ENCODE measurements around the gene MPEG1. TPM values are rescaled to one million over a fixed set of nuclear protein-coding genes. Genes with fewer than 3 reads are reported as not detected.
A peak's percentile ranks its signal among the peaks of the same experiment; 100 is the strongest.

MPEG1 gene
- total and polyA plus RNA-seq, 4 donors = 7.0 to 63.5 (median 36.9) TPM

DNA sequence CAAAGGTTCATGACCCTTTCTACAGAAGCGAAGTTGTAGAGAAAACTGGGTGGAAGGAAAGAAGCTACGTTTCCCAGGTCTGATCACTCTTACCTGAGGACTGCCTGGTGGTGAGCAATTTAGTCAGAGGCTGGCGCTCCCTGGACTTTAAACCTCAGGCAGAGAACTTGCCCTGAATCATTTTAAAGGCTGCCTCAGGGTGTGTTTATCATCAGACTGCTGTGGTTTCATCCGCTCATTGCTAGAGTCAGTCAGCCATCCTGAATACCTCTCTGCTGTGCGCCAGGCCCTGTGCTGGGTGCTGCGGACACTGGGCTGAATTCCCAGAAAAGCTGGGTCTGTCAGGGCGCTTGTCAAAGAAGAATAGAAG lies 38.1 kb downstream of the MPEG1 start:
- Histone ChIP-seq H3K36me3 (ENCODE audit: control insufficient read depth in 4 of 4, insufficient read depth in 4 of 4, low read length in 4 of 4) (peaks cover 0 to under 1% (median 0%) of the 10 kb centered on the region in 4 donors), H3K27me3 (ENCODE audit: control insufficient read depth in 3 of 3, insufficient read depth in 3 of 3, low read length in 2 of 3) (no peaks in the 10 kb centered on the region), H3K4me3 (no peak overlapping the region), H3K9ac (ENCODE audit: insufficient read depth in 1 of 2, low read length in 2 of 2) (peak overlapping the region in 1 of 2 donors; percentile 2), H3K4me1 (ENCODE audit: control insufficient read depth in 5 of 5, insufficient read depth in 5 of 5, low read length in 5 of 5) (peaks cover 0 to 25% (median 16%) of the 10 kb centered on the region in 5 donors), H3K27ac (ENCODE audit: low read depth in 1 of 2, low read length in 1 of 2) (peak overlapping the region in 1 of 2 donors; percentile 68), H3K9me3 (ENCODE audit: control insufficient read depth in 4 of 4, insufficient read depth in 3 of 4, low read length in 3 of 4) (no peaks in the 10 kb centered on the region)
- no peak for ATAC-seq (ENCODE audit: insufficient read depth, low FRiP score)
- 65 to 69% methylated on average over 7 of the region's 7 CpGs for WGBS, 2 donors
- TF ChIP-seq, protein P1, sequence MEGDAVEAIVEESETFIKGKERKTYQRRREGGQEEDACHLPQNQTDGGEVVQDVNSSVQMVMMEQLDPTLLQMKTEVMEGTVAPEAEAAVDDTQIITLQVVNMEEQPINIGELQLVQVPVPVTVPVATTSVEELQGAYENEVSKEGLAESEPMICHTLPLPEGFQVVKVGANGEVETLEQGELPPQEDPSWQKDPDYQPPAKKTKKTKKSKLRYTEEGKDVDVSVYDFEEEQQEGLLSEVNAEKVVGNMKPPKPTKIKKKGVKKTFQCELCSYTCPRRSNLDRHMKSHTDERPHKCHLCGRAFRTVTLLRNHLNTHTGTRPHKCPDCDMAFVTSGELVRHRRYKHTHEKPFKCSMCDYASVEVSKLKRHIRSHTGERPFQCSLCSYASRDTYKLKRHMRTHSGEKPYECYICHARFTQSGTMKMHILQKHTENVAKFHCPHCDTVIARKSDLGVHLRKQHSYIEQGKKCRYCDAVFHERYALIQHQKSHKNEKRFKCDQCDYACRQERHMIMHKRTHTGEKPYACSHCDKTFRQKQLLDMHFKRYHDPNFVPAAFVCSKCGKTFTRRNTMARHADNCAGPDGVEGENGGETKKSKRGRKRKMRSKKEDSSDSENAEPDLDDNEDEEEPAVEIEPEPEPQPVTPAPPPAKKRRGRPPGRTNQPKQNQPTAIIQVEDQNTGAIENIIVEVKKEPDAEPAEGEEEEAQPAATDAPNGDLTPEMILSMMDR (IDR thresholded peaks at IDR 0.05; ENCODE audit: control extremely low read depth, extremely low read depth) = no peak
- peak in 1 of 3 donors; percentile 16 for DNase-seq

DNA sequence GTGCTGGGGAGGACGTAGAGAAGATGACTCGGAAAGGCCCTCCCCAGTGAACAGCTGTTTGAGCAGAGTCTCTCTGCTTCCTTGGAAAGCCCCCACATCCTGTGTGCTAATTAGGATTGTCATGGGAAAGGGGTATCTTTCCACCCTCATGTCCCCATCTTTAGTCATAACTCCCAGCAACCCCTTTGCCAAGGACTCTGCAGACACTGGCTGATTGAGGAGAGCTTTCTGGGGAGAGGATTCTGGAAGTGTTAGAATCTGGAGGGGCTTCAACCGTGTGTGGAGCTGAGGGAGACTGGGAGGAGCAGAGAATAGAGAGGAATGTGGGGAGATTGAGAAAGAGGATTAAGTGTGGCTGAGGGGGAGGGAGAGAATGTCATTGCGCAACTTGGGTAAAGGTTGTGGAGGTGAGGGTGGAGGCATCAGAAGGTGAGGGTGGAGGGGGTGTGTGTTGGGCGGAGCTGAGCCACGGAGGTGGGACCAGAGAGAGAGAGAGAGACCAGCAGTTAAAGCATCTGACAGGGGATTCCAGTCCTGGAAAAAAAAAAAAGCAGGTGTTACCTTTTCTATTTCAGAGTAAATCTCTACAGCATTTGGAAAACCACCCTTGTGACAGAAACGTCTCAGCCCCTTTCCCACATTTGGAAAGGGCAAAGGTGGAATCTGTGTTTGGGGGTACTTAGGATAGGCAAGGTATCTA lies 38.6 kb downstream of the MPEG1 start:
- Histone ChIP-seq H3K27me3 (ENCODE audit: control insufficient read depth in 3 of 3, insufficient read depth in 3 of 3, low read length in 2 of 3) (no peaks in the 10 kb centered on the region), H3K9ac (ENCODE audit: insufficient read depth in 1 of 2, low read length in 2 of 2) (peak overlapping the region; percentile 50 to 76), H3K9me3 (ENCODE audit: control insufficient read depth in 4 of 4, insufficient read depth in 3 of 4, low read length in 3 of 4) (no peaks in the 10 kb centered on the region), H3K4me3 (no peak overlapping the region), H3K4me1 (ENCODE audit: control insufficient read depth in 5 of 5, insufficient read depth in 5 of 5, low read length in 5 of 5) (peaks cover 0 to 25% (median 16%) of the 10 kb centered on the region in 5 donors), H3K36me3 (ENCODE audit: control insufficient read depth in 4 of 4, insufficient read depth in 4 of 4, low read length in 4 of 4) (no peaks in the 10 kb centered on the region), H3K27ac (ENCODE audit: low read depth in 1 of 2, low read length in 1 of 2) (peak overlapping the region in 1 of 2 donors; percentile 79)
- ATAC-seq (ENCODE audit: insufficient read depth, low FRiP score) (peak; percentile 36), DNase-seq (peak; percentile 68 to 87 (median 75))
- WGBS, 2 donors = 35 to 45% methylated on average over 7 of the region's 7 CpGs
- TF ChIP-seq, protein P1 (IDR thresholded peaks at IDR 0.05; ENCODE audit: control extremely low read depth, extremely low read depth) = no peak

DNA sequence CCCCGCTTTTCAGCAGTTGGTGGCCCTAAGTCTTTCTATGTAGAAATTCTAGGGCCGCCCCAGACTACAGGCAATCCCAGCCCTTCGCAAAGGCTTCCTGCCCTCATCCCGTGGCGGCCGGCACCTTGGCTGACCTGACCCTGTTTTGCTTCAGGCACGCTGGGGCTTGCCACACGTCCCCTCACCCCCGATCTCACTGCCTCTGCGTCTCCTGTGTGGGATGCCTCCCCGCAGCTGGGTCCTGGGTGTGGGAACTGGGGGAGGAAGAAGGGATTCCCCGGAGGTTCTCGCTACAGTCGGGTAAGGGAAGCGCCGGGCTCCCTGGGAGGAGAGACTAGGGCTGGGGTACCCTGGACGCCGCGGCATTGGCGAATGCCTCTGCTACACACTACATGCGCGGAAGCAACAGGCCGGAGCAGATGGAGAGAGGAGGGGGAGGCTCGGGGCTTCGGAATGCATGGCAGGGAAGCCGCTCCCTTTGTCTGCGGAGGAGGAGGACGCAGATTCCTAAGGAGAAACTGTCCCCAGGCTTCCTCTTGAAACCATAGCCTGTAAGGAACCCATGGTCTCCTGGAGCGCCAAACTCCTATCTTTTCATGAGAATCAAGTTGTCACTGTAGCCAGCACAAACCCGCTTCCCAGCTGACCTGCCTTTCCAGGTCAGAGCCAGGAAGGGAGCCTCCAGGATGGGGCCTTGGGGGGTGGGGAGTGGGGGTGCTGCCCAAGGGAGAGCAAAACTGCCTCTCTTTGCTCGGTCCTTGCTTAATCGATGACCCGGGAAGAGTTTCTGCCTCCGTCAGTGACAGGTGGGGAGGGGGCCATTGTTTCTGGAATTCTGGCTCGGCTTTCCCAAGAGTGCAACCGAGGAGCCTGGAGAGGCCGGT lies 39.4 kb downstream of the MPEG1 start:
- 7 to 13% methylated on average over 37 of the region's 37 CpGs for WGBS, 2 donors
- H3K4me3 ChIP-seq = peak overlapping the region; percentile 74
- peak; percentile 16 for ATAC-seq (ENCODE audit: insufficient read depth, low FRiP score)
- peaks cover 0 to 25% (median 16%) of the 10 kb centered on the region in 5 donors for H3K4me1 ChIP-seq (ENCODE audit: control insufficient read depth in 5 of 5, insufficient read depth in 5 of 5, low read length in 5 of 5)
- H3K27me3 ChIP-seq (ENCODE audit: control insufficient read depth in 3 of 3, insufficient read depth in 3 of 3, low read length in 2 of 3) = no peaks in the 10 kb centered on the region
- DNase-seq = peak; percentile 74 to 81 (median 77)
- TF ChIP-seq, protein P1 (IDR thresholded peaks at IDR 0.05; ENCODE audit: control extremely low read depth, extremely low read depth) = no peak
- H3K27ac ChIP-seq (ENCODE audit: low read depth in 1 of 2, low read length in 1 of 2) = peak overlapping the region; percentile 5 to 79
- H3K9me3 ChIP-seq (ENCODE audit: control insufficient read depth in 4 of 4, insufficient read depth in 3 of 4, low read length in 3 of 4) = no peaks in the 10 kb centered on the region
- H3K9ac ChIP-seq (ENCODE audit: insufficient read depth in 1 of 2, low read length in 2 of 2) = peak overlapping the region; percentile 50 to 76
- no peaks in the 10 kb centered on the region for H3K36me3 ChIP-seq (ENCODE audit: control insufficient read depth in 4 of 4, insufficient read depth in 4 of 4, low read length in 4 of 4)
